ENCODE results near the gene TECTA. TPM values are rescaled to one million over a fixed set of nuclear protein-coding genes. Genes with fewer than 3 reads are reported as not detected.

TECTA gene
- total RNA-seq, 4 donors from 2014 or later = 0.87 to 3.1 (median 2.0) TPM

- Histone ChIP-seq H3K36me3 (no peaks in the 10 kb centered on the region), H3K27me3 (peaks cover 0 to 4% of the 10 kb centered on the region in 2 donors), H3K9me3 (no peaks in the 10 kb centered on the region), H3K4me3 (no peak overlapping the region), H3K4me1 (peaks cover 0 to 14% (median 0%) of the 10 kb centered on the region in 4 donors), H3K27ac (no peak overlapping the region)
- WGBS, 2 donors = 18 to 28% methylated on average over 2 of the region's 2 CpGs
- TF ChIP-seq EP300 (IDR thresholded peaks at IDR 0.05) (no peak), CTCF (IDR thresholded peaks at IDR 0.05) (no peak), POLR2A (IDR thresholded peaks at IDR 0.05) (no peak)
- DNase-seq (ENCODE audit: low spot score in 2 of 2) = no peak
These were observed 105.8 kb downstream of the TECTA start for GRCh38 chr11:121206810-121207209.

GRCh38 chr11:121207485-121208115, 106.6 kb downstream of the TECTA start:
- peaks cover 0 to 4% of the 10 kb centered on the region in 2 donors for H3K27me3 ChIP-seq
- H3K4me1 ChIP-seq = peaks cover 0 to 14% (median 0%) of the 10 kb centered on the region in 4 donors
- peak overlapping the region in 2 of 4 donors; percentile 12 to 34 for H3K27ac ChIP-seq
- no peaks in the 10 kb centered on the region for H3K9me3 ChIP-seq
- DNase-seq (ENCODE audit: low spot score in 2 of 2) = no peak
- TF ChIP-seq EP300 (IDR thresholded peaks at IDR 0.05) = peak in 1 of 2 donors; percentile 59
- TF ChIP-seq POLR2A (IDR thresholded peaks at IDR 0.05) = no peak
- no peak for TF ChIP-seq CTCF (IDR thresholded peaks at IDR 0.05)
- no peaks in the 10 kb centered on the region for H3K36me3 ChIP-seq
- H3K4me3 ChIP-seq = no peak overlapping the region

GRCh38 chr11:121210445-121211080, 109.5 kb downstream of the TECTA start:
- no peaks in the 10 kb centered on the region for H3K36me3 ChIP-seq
- peaks cover 0 to 14% (median 0%) of the 10 kb centered on the region in 4 donors for H3K4me1 ChIP-seq
- no peaks in the 10 kb centered on the region for H3K9me3 ChIP-seq
- DNase-seq (ENCODE audit: low spot score in 2 of 2) = no peak
- H3K27ac ChIP-seq = no peak overlapping the region
- H3K27me3 ChIP-seq = no peaks in the 10 kb centered on the region
- no peak overlapping the region for H3K4me3 ChIP-seq
- TF ChIP-seq EP300 (IDR thresholded peaks at IDR 0.05) (no peak), CTCF (IDR thresholded peaks at IDR 0.05) (no peak)

GRCh38 chr11:121211626-121212025, 110.6 kb downstream of the TECTA start:
- no peak overlapping the region for H3K27ac ChIP-seq
- H3K4me3 ChIP-seq = no peak overlapping the region
- no peaks in the 10 kb centered on the region for H3K9me3 ChIP-seq
- WGBS, 2 donors = 83 to 92% methylated on average over 1 of the region's 1 CpG
- no peak for DNase-seq (ENCODE audit: low spot score in 2 of 2)
- H3K36me3 ChIP-seq = no peaks in the 10 kb centered on the region
- TF ChIP-seq POLR2A (IDR thresholded peaks at IDR 0.05) (no peak), CTCF (IDR thresholded peaks at IDR 0.05) (no peak), EP300 (IDR thresholded peaks at IDR 0.05) (no peak)
- H3K27me3 ChIP-seq = no peaks in the 10 kb centered on the region
- peaks cover 0 to 14% (median 0%) of the 10 kb centered on the region in 4 donors for H3K4me1 ChIP-seq

GRCh38 chr11:121212536-121213361, 111.7 kb downstream of the TECTA start:
- H3K4me1 ChIP-seq = peaks cover 0 to 12% (median 0%) of the 10 kb centered on the region in 4 donors
- 84 to 93% methylated on average over 3 of the region's 3 CpGs for WGBS, 2 donors
- TF ChIP-seq CTCF (IDR thresholded peaks at IDR 0.05) = no peak
- no peak for TF ChIP-seq POLR2A (IDR thresholded peaks at IDR 0.05)
- no peak for TF ChIP-seq EP300 (IDR thresholded peaks at IDR 0.05)
- no peaks in the 10 kb centered on the region for H3K27me3 ChIP-seq
- no peak for DNase-seq (ENCODE audit: low spot score in 2 of 2)
- H3K9me3 ChIP-seq = no peaks in the 10 kb centered on the region
- no peak overlapping the region for H3K4me3 ChIP-seq
- no peaks in the 10 kb centered on the region for H3K36me3 ChIP-seq
- no peak overlapping the region for H3K27ac ChIP-seq

All from tibial nerve (tissue), 4 donors.